Neural progenitor cell (in vitro differentiated cells): ENCODE data around the gene PDZRN4. TPM values are rescaled to one million over a fixed set of nuclear protein-coding genes. Genes with fewer than 3 reads are reported as not detected.

Experiments
- DNase-seq: peaks from one replicate; pipeline ENCODE4 v3.0.0-alpha.2; 2016; ENCODE audit warnings: low spot score
- H2AFZ ChIP-seq: fragments of 200-600 bp; sonication (generic); replicated peaks from 2 replicates; pipeline ENCODE4 v1.6.1; 2016; ENCODE audit warnings: antibody characterized with exemption
- H3F3A ChIP-seq: fragments of 200-600 bp; sonication (generic); 2 replicates; pipeline ENCODE4 v1.6.1; 2016; ENCODE audit warnings: antibody characterized with exemption, low read depth
- H3K27ac ChIP-seq: fragments of 200-600 bp; sonication (generic); 2 replicates; pipeline ENCODE4 v1.5.1; 2016; ENCODE audit warnings: mild to moderate bottlenecking
- H3K27me3 ChIP-seq: fragments of 200-600 bp; sonication (generic); 2 replicates; pipeline ENCODE4 v1.6.1; 2016; ENCODE audit warnings: mild to moderate bottlenecking, moderate library complexity
- H3K36me3 ChIP-seq: fragments of 200-600 bp; sonication (generic); 2 replicates; pipeline ENCODE4 v1.5.1; 2016
- H3K4me1 ChIP-seq: fragments of 200-600 bp; sonication (generic); 2 replicates; pipeline ENCODE4 v1.6.1; 2016; ENCODE audit warnings: mixed run types
- H3K4me2 ChIP-seq: fragments of 200-600 bp; sonication (generic); 2 replicates; pipeline ENCODE4 v1.6.1; 2016
- H3K4me3 ChIP-seq: fragments of 200-600 bp; sonication (generic); 2 replicates; pipeline ENCODE4 v1.5.1; 2016
- H3K79me2 ChIP-seq: fragments of 200-600 bp; sonication (generic); 2 replicates; pipeline ENCODE4 v1.6.1; 2016; ENCODE audit warnings: low read depth
- H3K9ac ChIP-seq: fragments of 200-600 bp; sonication (generic); 2 replicates; pipeline ENCODE4 v1.6.1; 2016
- H3K9me3 ChIP-seq: fragments of 200-600 bp; sonication (generic); 2 replicates; pipeline ENCODE4 v1.5.1; 2016; ENCODE audit warnings: low read depth
- H4K20me1 ChIP-seq: fragments of 200-600 bp; sonication (generic); 2 replicates; pipeline ENCODE4 v1.6.1; 2016; ENCODE audit warnings: low read depth
- H3K27ac Mint-ChIP-seq: 3 replicates; pipeline ENCODE4 v1.8.0; 2021; ENCODE audit warnings: mixed read lengths
- H3K27me3 Mint-ChIP-seq: 2 replicates; pipeline ENCODE4 v1.8.0; 2022; ENCODE audit warnings: low read depth, mild to moderate bottlenecking, inconsistent platforms, moderate library complexity, mixed read lengths; ENCODE audit not compliant: insufficient read depth
- H3K36me3 Mint-ChIP-seq: 3 replicates; pipeline ENCODE4 v1.8.0; 2021; ENCODE audit warnings: mixed read lengths
- H3K4me1 Mint-ChIP-seq: 3 replicates; pipeline ENCODE4 v1.8.0; 2021; ENCODE audit warnings: mixed read lengths
- H3K4me3 Mint-ChIP-seq: 3 replicates; pipeline ENCODE4 v1.8.0; 2021; ENCODE audit warnings: mild to moderate bottlenecking, moderate library complexity, mixed read lengths
- H3K9me3 Mint-ChIP-seq: 3 replicates; pipeline ENCODE4 v1.8.0; 2020; ENCODE audit warnings: mixed read lengths
- CTCF ChIP-seq: fragments of 200-600 bp; sonication (generic); IDR thresholded peaks from 2 replicates; pipeline ENCODE4 v1.5.1; 2017; ENCODE audit warnings: antibody characterized with exemption, mild to moderate bottlenecking
- EZH2 ChIP-seq: fragments of 200-600 bp; sonication (generic); IDR thresholded peaks from 2 replicates; pipeline ENCODE4 v1.6.1; 2017; ENCODE audit warnings: antibody characterized with exemption, mild to moderate bottlenecking, moderate library complexity
- EZH2phosphoT487 ChIP-seq: fragments of 200-600 bp; sonication (generic); IDR thresholded peaks from 2 replicates; pipeline ENCODE4 v1.6.1; 2017; ENCODE audit warnings: antibody characterized with exemption
- total RNA-seq: library from RNA; depleted of rRNA; stranded (reverse); fragments of >200 nt; gene quantifications from 2 replicates; pipeline ENCODE4 v1.2.3, GENCODE V29; 2015; ENCODE audit warnings: low replicate concordance

The PDZRN4 gene
- total RNA-seq, 1 donor from 2014 or later: 0.06 TPM

DNA sequence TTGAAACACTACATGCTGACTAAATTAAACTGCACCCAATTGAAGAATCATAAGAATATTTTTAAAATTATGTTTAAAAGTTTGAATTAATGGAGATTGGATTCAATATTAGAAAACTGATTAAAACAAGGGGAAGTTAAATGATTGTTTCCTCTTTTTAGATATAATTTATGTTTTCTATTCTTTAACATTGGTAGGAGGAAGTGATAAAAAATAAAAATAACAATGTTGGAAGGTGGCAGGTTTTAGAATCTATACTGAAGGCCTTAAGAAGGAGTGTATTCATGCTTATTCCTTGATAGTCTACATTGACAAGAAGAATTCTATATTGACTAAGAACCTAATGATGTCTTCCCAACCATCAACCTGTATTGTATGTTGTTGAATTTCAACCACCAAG, 168.1 kb downstream of the PDZRN4 start:
- Histone ChIP-seq H3K9me3 (no peaks in the 10 kb centered on the region), H3K36me3 (no peaks in the 10 kb centered on the region), H2AFZ (no peak overlapping the region), H3K79me2 (no peaks in the 10 kb centered on the region), H3K27me3 (no peaks in the 10 kb centered on the region), H3K9ac (no peak overlapping the region), H3F3A (no peaks in the 10 kb centered on the region), H3K4me3 (no peak overlapping the region), H3K27ac (no peak overlapping the region), H4K20me1 (no peaks in the 10 kb centered on the region), H3K4me1 (no peaks in the 10 kb centered on the region), H3K4me2 (no peak overlapping the region)
- Mint-ChIP-seq H3K4me3 (no peak overlapping the region), H3K27ac (no peak overlapping the region), H3K27me3 (no peaks in the 10 kb centered on the region), H3K36me3 (no peaks in the 10 kb centered on the region), H3K4me1 (peaks cover 3% of the 10 kb centered on the region), H3K9me3 (peaks cover 3% of the 10 kb centered on the region)
- DNase-seq: no peak
- TF ChIP-seq EZH2 (no peak), EZH2phosphoT487 (no peak), CTCF (no peak)

- Histone ChIP-seq H3K4me1 (peaks cover 11% of the 10 kb centered on the region), H3F3A (no peaks in the 10 kb centered on the region), H3K4me3 (no peak overlapping the region), H4K20me1 (no peaks in the 10 kb centered on the region), H2AFZ (no peak overlapping the region), H3K27ac (no peak overlapping the region), H3K79me2 (no peaks in the 10 kb centered on the region), H3K36me3 (no peaks in the 10 kb centered on the region), H3K9ac (no peak overlapping the region), H3K9me3 (no peaks in the 10 kb centered on the region), H3K27me3 (no peaks in the 10 kb centered on the region), H3K4me2 (no peak overlapping the region)
- H3K4me1 Mint-ChIP-seq: peaks cover 19% of the 10 kb centered on the region
- H3K27ac Mint-ChIP-seq: no peak overlapping the region
- no peaks in the 10 kb centered on the region for H3K36me3 Mint-ChIP-seq
- no peaks in the 10 kb centered on the region for H3K9me3 Mint-ChIP-seq
- H3K4me3 Mint-ChIP-seq: no peak overlapping the region
- TF ChIP-seq EZH2phosphoT487 (no peak), CTCF (no peak), EZH2 (no peak)
- no peak for DNase-seq
- no peaks in the 10 kb centered on the region for H3K27me3 Mint-ChIP-seq
Observed at GRCh38 chr12:41361738-41362137, 173.6 kb downstream of the PDZRN4 start.

- H3K27me3 ChIP-seq: no peaks in the 10 kb centered on the region
- H3K4me2 ChIP-seq: no peak overlapping the region
- H3K27ac ChIP-seq: no peak overlapping the region
- no peaks in the 10 kb centered on the region for H3K9me3 Mint-ChIP-seq
- no peak overlapping the region for H3K27ac Mint-ChIP-seq
- H3K4me3 ChIP-seq: no peak overlapping the region
- no peak overlapping the region for H2AFZ ChIP-seq
- TF ChIP-seq EZH2phosphoT487 (no peak), EZH2 (no peak), CTCF (no peak)
- no peaks in the 10 kb centered on the region for H3K79me2 ChIP-seq
- no peak overlapping the region for H3K4me3 Mint-ChIP-seq
- DNase-seq: no peak
- no peaks in the 10 kb centered on the region for H4K20me1 ChIP-seq
- no peaks in the 10 kb centered on the region for H3K27me3 Mint-ChIP-seq
- no peaks in the 10 kb centered on the region for H3K36me3 ChIP-seq
- peaks cover 11% of the 10 kb centered on the region for H3K4me1 ChIP-seq
- no peaks in the 10 kb centered on the region for H3F3A ChIP-seq
- H3K36me3 Mint-ChIP-seq: no peaks in the 10 kb centered on the region
- H3K9me3 ChIP-seq: no peaks in the 10 kb centered on the region
- H3K4me1 Mint-ChIP-seq: peaks cover 19% of the 10 kb centered on the region
- no peak overlapping the region for H3K9ac ChIP-seq
Observed at GRCh38 chr12:41362510-41362909, 174.4 kb downstream of the PDZRN4 start.

GRCh38 chr12:41362931-41363330, 174.8 kb downstream of the PDZRN4 start:
- no peak overlapping the region for H2AFZ ChIP-seq
- no peaks in the 10 kb centered on the region for H3K36me3 ChIP-seq
- TF ChIP-seq EZH2 (no peak), EZH2phosphoT487 (no peak), CTCF (no peak)
- H3F3A ChIP-seq: no peaks in the 10 kb centered on the region
- H3K4me1 ChIP-seq: peaks cover 11% of the 10 kb centered on the region
- no peak overlapping the region for H3K27ac ChIP-seq
- no peaks in the 10 kb centered on the region for H3K79me2 ChIP-seq
- no peak overlapping the region for H3K4me2 ChIP-seq
- Mint-ChIP-seq H3K36me3 (no peaks in the 10 kb centered on the region), H3K27ac (no peak overlapping the region), H3K9me3 (peaks cover under 1% of the 10 kb centered on the region), H3K27me3 (no peaks in the 10 kb centered on the region), H3K4me1 (peaks cover 19% of the 10 kb centered on the region), H3K4me3 (no peak overlapping the region)
- no peaks in the 10 kb centered on the region for H3K9me3 ChIP-seq
- no peak overlapping the region for H3K9ac ChIP-seq
- H3K27me3 ChIP-seq: no peaks in the 10 kb centered on the region
- H3K4me3 ChIP-seq: no peak overlapping the region
- no peaks in the 10 kb centered on the region for H4K20me1 ChIP-seq
- DNase-seq: no peak
